GM19043 (cell line): Measurements from ENCODE around the gene AZU1.
"Not testable (repeated sequence)": the region's sequence is repeated elsewhere in the genome, so short reads cannot be mapped to it uniquely, and the experiment has no call there.

Experiments used
- ATAC-seq: cut with Tn5 transposase; IDR thresholded peaks from one replicate; pipeline ENCODE4 v1.9.1; 2021; ENCODE audit warnings: low read depth; ENCODE audit not compliant: unreplicated experiment

AZU1 gene

GRCh38 chr19:852136-853013 lies 24.7 kb downstream of the AZU1 start, which contains the start of gene ELANE:
TSS of gene ELANE (plus strand) at chr19:852303. CDS start at chr19:852329, 26 bp downstream.
- ATAC-seq = no peak

GRCh38 chr19:853014-853585 lies 25.5 kb downstream of the AZU1 start:
- ATAC-seq = no peak

GRCh38 chr19:853614-854220 lies 26.1 kb downstream of the AZU1 start:
- ATAC-seq = not testable (repeated sequence)

- ATAC-seq = no peak
Measured at GRCh38 chr19:854549-854948, 26.9 kb downstream of the AZU1 start.

- no peak for ATAC-seq
Measured at GRCh38 chr19:855142-855541, 27.5 kb downstream of the AZU1 start.

- no peak for ATAC-seq
Measured at GRCh38 chr19:855566-856120, 28.0 kb downstream of the AZU1 start.

GRCh38 chr19:858284-858683 lies 30.6 kb downstream of the AZU1 start:
- ATAC-seq = no peak

- no peak for ATAC-seq
Measured at GRCh38 chr19:858868-859843, 31.5 kb downstream of the AZU1 start, which contains the start of gene CFD. TSS of gene CFD (plus strand) at chr19:859664. CDS start at chr19:859690, 26 bp downstream.

GRCh38 chr19:861141-861755 lies 33.6 kb downstream of the AZU1 start:
- ATAC-seq = no peak

GRCh38 chr19:861756-862580 lies 34.3 kb downstream of the AZU1 start:
- ATAC-seq = no peak

GRCh38 chr19:862581-863314 lies 35.1 kb downstream of the AZU1 start:
- no peak for ATAC-seq

GRCh38 chr19:863315-863620 lies 35.6 kb downstream of the AZU1 start:
- no peak for ATAC-seq

- ATAC-seq = no peak
Measured at GRCh38 chr19:866769-867300, 39.2 kb downstream of the AZU1 start.

- ATAC-seq = no peak
Measured at GRCh38 chr19:867301-867793, 39.7 kb downstream of the AZU1 start.

- no peak for ATAC-seq
Measured at GRCh38 chr19:867855-868457, 40.3 kb downstream of the AZU1 start.

GRCh38 chr19:868458-869244 lies 41.0 kb downstream of the AZU1 start:
- no peak for ATAC-seq
